SK-N-SH (cell line): Measurements from ENCODE around the gene TJP1. TPM values are rescaled to one million over a fixed set of nuclear protein-coding genes. Genes with fewer than 3 reads are reported as not detected.
A peak's percentile ranks its signal among the peaks of the same experiment; 100 is the strongest.
"Not testable (repeated sequence)": the region's sequence is repeated elsewhere in the genome, so short reads cannot be mapped to it uniquely, and the experiment has no call there.

Experiments
- CTCF ChIA-PET: fragments of 300-600, 350-600 bp; formaldehyde crosslinking; extraction: SDS; loops from one replicate; lab custom pipeline; 2021; lab: Yijun Ruan, JAX
- POLR2A ChIA-PET: fragments of 350-600 bp; sonication (Branson Sonifier 250); formaldehyde crosslinking; extraction: SDS; loops from one replicate; lab custom pipeline; 2020; ENCODE audit warnings: antibody characterized with exemption, inconsistent platforms; lab: Yijun Ruan, JAX
- DNase-seq: peaks from one replicate; pipeline ENCODE4 v3.0.0; 2012
- H2AFZ ChIP-seq: fragments of 200-600 bp; sonication (generic); 2 replicates; pipeline ENCODE4 v1.8.1; 2016; ENCODE audit warnings: antibody characterized with exemption, mild to moderate bottlenecking, low read depth
- H3F3A ChIP-seq: fragments of 200-600 bp; sonication (generic); replicated peaks from 2 replicates; pipeline ENCODE3; 2016; ENCODE audit warnings: antibody characterized with exemption, mild to moderate bottlenecking; ENCODE audit not compliant: insufficient read depth
- H3K27ac ChIP-seq, 2 experiments: fragments of 200-500 bp in 1 of 2; fragments of 200-600 bp in 1 of 2; sonication (Bioruptor generic) in 1 of 2; sonication (generic), shearing (Covaris generic) in 1 of 2; 2 replicates each; pipeline versions ENCODE4 v1.5.1 to v1.6.1; 2014 to 2016; ENCODE audit warnings: low read depth in 2 of 2, inconsistent platforms in 1 of 2, low read length in 1 of 2, mild to moderate bottlenecking in 1 of 2, mixed read lengths in 1 of 2
- H3K27me3 ChIP-seq: fragments of 200-600 bp; sonication (generic), shearing (Covaris generic); 2 replicates; pipeline ENCODE4 v1.6.1; 2016; ENCODE audit warnings: mixed run types; ENCODE audit not compliant: insufficient read depth
- H3K36me3 ChIP-seq, 2 experiments: fragments of 200-500 bp in 1 of 2; fragments of 200-600 bp in 1 of 2; sonication (Bioruptor generic) in 1 of 2; sonication (generic) in 1 of 2; replicated peaks in 1 of 2; 2 replicates each; pipeline versions ENCODE3 to v1.5.1; 2014 to 2016; ENCODE audit warnings: low read length in 1 of 2, mild to moderate bottlenecking in 1 of 2; ENCODE audit not compliant: insufficient read depth in 2 of 2, control insufficient read depth in 1 of 2
- H3K4me1 ChIP-seq, 2 experiments: fragments of 200-500 bp in 1 of 2; fragments of 200-600 bp in 1 of 2; sonication (Bioruptor generic) in 1 of 2; sonication (generic), shearing (Covaris generic) in 1 of 2; 2 replicates each; pipeline versions ENCODE4 v1.5.1 to v1.6.1; 2014 to 2016; ENCODE audit warnings: low read depth in 1 of 2, low read length in 1 of 2, mixed run types in 1 of 2; ENCODE audit not compliant: insufficient read depth in 2 of 2, control insufficient read depth in 1 of 2
- H3K4me2 ChIP-seq: fragments of 200-600 bp; sonication (generic), shearing (Covaris generic); 2 replicates; pipeline ENCODE4 v1.6.1; 2017; ENCODE audit warnings: mixed run types
- H3K4me3 ChIP-seq, 2 experiments: fragments of 200-500 bp in 1 of 2; fragments of 200-600 bp in 1 of 2; sonication (Bioruptor generic) in 1 of 2; sonication (generic), shearing (Covaris generic) in 1 of 2; 2 replicates each; pipeline versions ENCODE4 v1.5.1 to v1.8.1; 2014 to 2016; ENCODE audit warnings: low read depth in 2 of 2, inconsistent platforms in 1 of 2, low read length in 1 of 2, mild to moderate bottlenecking in 1 of 2, mixed read lengths in 1 of 2, moderate library complexity in 1 of 2
- H3K79me2 ChIP-seq: fragments of 200-600 bp; sonication (generic); 2 replicates; pipeline ENCODE4 v1.8.1; 2017; ENCODE audit warnings: mild to moderate bottlenecking; ENCODE audit not compliant: insufficient read depth
- H3K9ac ChIP-seq: fragments of 200-600 bp; sonication (generic); 2 replicates; pipeline ENCODE4 v1.6.1; 2017; ENCODE audit warnings: mixed run types
- H3K9me2 ChIP-seq: fragments of 200-600 bp; sonication (generic); 2 replicates; pipeline ENCODE4 v1.6.1; 2017; ENCODE audit warnings: mixed run types
- H3K9me3 ChIP-seq: fragments of 200-600 bp; sonication (generic); 2 replicates; pipeline ENCODE4 v1.6.1; 2017; ENCODE audit warnings: mixed run types, mild to moderate bottlenecking, moderate library complexity
- H4K20me1 ChIP-seq: fragments of 200-600 bp; sonication (generic); 2 replicates; pipeline ENCODE4 v1.6.1; 2017; ENCODE audit warnings: mild to moderate bottlenecking, mixed run types; ENCODE audit not compliant: insufficient read depth
- CHD2 ChIP-seq: fragments of 150-350 bp; IDR thresholded peaks from 2 replicates; pipeline ENCODE4 v1.6.1; 2018; ENCODE audit warnings: low read length; ENCODE audit not compliant: partially characterized antibody
- EZH2phosphoT487 ChIP-seq: fragments of 200-600 bp; sonication (generic); IDR thresholded peaks from 2 replicates; pipeline ENCODE4 v1.6.1; 2017; ENCODE audit warnings: low read depth, mixed run types, mild to moderate bottlenecking, antibody characterized with exemption, moderate library complexity, borderline replicate concordance
- FOSL2 ChIP-seq: IDR thresholded peaks from 2 replicates; pipeline ENCODE4 v1.4.0; 2012; ENCODE audit warnings: low read depth, mild to moderate bottlenecking, moderate library complexity, borderline replicate concordance
- FOXM1 ChIP-seq: IDR thresholded peaks from 2 replicates; pipeline ENCODE4 v1.4.0; 2012; ENCODE audit warnings: low read depth, mild to moderate bottlenecking
- MXI1 ChIP-seq: IDR thresholded peaks from 2 replicates; pipeline ENCODE4 v1.6.1; 2012; ENCODE audit warnings: mild to moderate bottlenecking, low read depth, low read length, improper control_type of control experiment
- NRF1 ChIP-seq: IDR thresholded peaks from 2 replicates; pipeline ENCODE4 v1.6.1; 2012; ENCODE audit warnings: low read depth, mild to moderate bottlenecking, low read length
- POLR2AphosphoS5 ChIP-seq: IDR thresholded peaks from 2 replicates; pipeline ENCODE4 v1.6.1; 2012; ENCODE audit warnings: low read depth, low read length
- RAD21 ChIP-seq: IDR thresholded peaks from 2 replicates; pipeline ENCODE4 v1.6.1; 2012; ENCODE audit warnings: mild to moderate bottlenecking, low read length
- SIN3A ChIP-seq: IDR thresholded peaks from 2 replicates; pipeline ENCODE4 v1.6.1; 2012; ENCODE audit warnings: low read depth, mild to moderate bottlenecking, low read length, moderate library complexity, borderline replicate concordance
- TAF1 ChIP-seq: IDR thresholded peaks from 2 replicates; pipeline ENCODE4 v1.6.1; 2012; ENCODE audit warnings: low read depth, mild to moderate bottlenecking, low read length, moderate library complexity, borderline replicate concordance
- TEAD4 ChIP-seq: IDR thresholded peaks from 2 replicates; pipeline ENCODE4 v1.4.0; 2012; ENCODE audit warnings: mild to moderate bottlenecking, borderline replicate concordance; ENCODE audit not compliant: insufficient read depth
- ZBTB33 ChIP-seq: IDR thresholded peaks from 2 replicates; pipeline ENCODE4 v1.4.0; 2012; ENCODE audit warnings: low read depth, borderline replicate concordance
- WGBS: methylation state at CpG from one replicate; pipeline ENCODE4 v1.1.6; 2017; ENCODE audit warnings: low lambda C conversion rate; 5-methylcytosine and 5-hydroxymethylcytosine counted together
- polyA plus RNA-seq, 3 experiments: library from polyadenylated mRNA; depleted of rRNA; stranded (reverse); fragments of >200 nt; gene quantifications; 2 replicates each; pipeline ENCODE4 v1.2.3, GENCODE V29; 2012
- TF ChIP-seq, protein P1 (sequence below): IDR thresholded peaks from 2 replicates; pipeline ENCODE4 v1.6.1; 2012; ENCODE audit warnings: mild to moderate bottlenecking, low read depth, low read length, moderate library complexity

TJP1 gene
- polyA plus RNA-seq, 1 of the 3 experiments (the other 2 are of a cell fraction): 17.5 TPM

- TF ChIP-seq ZBTB33 (no peak), FOXM1 (no peak), POLR2AphosphoS5 (no peak)
- TF ChIP-seq, protein P1, sequence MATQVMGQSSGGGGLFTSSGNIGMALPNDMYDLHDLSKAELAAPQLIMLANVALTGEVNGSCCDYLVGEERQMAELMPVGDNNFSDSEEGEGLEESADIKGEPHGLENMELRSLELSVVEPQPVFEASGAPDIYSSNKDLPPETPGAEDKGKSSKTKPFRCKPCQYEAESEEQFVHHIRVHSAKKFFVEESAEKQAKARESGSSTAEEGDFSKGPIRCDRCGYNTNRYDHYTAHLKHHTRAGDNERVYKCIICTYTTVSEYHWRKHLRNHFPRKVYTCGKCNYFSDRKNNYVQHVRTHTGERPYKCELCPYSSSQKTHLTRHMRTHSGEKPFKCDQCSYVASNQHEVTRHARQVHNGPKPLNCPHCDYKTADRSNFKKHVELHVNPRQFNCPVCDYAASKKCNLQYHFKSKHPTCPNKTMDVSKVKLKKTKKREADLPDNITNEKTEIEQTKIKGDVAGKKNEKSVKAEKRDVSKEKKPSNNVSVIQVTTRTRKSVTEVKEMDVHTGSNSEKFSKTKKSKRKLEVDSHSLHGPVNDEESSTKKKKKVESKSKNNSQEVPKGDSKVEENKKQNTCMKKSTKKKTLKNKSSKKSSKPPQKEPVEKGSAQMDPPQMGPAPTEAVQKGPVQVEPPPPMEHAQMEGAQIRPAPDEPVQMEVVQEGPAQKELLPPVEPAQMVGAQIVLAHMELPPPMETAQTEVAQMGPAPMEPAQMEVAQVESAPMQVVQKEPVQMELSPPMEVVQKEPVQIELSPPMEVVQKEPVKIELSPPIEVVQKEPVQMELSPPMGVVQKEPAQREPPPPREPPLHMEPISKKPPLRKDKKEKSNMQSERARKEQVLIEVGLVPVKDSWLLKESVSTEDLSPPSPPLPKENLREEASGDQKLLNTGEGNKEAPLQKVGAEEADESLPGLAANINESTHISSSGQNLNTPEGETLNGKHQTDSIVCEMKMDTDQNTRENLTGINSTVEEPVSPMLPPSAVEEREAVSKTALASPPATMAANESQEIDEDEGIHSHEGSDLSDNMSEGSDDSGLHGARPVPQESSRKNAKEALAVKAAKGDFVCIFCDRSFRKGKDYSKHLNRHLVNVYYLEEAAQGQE: no peak
These were observed 145.3 kb downstream of the TJP1 start (continued) for GRCh38 chr15:29676961-29677402.

- H3K9me2 ChIP-seq, H4K20me1 ChIP-seq, H3K36me3 ChIP-seq, H3K79me2 ChIP-seq, H3K9me3 ChIP-seq, DNase-seq, H3K27me3 ChIP-seq, POLR2A ChIA-PET: not testable (repeated sequence)
- Histone ChIP-seq H3F3A (peaks cover 23% of the 10 kb centered on the region), H3K4me1 (peaks cover 7 to 20% of the 10 kb centered on the region in 2 experiments; a peak in 3 of 4 replicates), H2AFZ (peak overlapping the region; percentile 51; the same call in 1 of the 2 replicates), H3K9ac (peak overlapping the region; percentile 11; the same call in 1 of the 2 replicates), H3K27ac (peak overlapping the region in 1 of 2 experiments; percentile 65; a peak in 2 of 4 replicates), H3K4me3 (peak overlapping the region in 1 of 2 experiments; percentile 3; a peak in 1 of 4 replicates), H3K4me2 (peak overlapping the region; percentile 61)
- peak; percentile 49; the same call in 1 of the 2 replicates for TF ChIP-seq FOSL2
- CTCF ChIA-PET: interaction anchor here (1.9 to 2.7 kb wide), 2 partner anchors 8 to 249 kb away, joined by 7 to 9 read pairs; no protein-coding TSS in a partner anchor
- WGBS: 72% methylated on average over 13 of the region's 13 CpGs
These were observed 145.8 kb downstream of the TJP1 start for GRCh38 chr15:29676374-29676960.

- peaks cover 29% of the 10 kb centered on the region for H3F3A ChIP-seq
- no peak overlapping the region for H3K9ac ChIP-seq
- H3K36me3 ChIP-seq: no peaks in the 10 kb centered on the region
- H3K27me3 ChIP-seq: no peaks in the 10 kb centered on the region
- no peaks in the 10 kb centered on the region for H3K9me3 ChIP-seq
- H3K79me2 ChIP-seq: no peaks in the 10 kb centered on the region
- POLR2A ChIA-PET: no interaction called here
- peaks cover 6 to 24% of the 10 kb centered on the region in 2 experiments; a peak in 3 of 4 replicates for H3K4me1 ChIP-seq
- TF ChIP-seq CHD2 (no peak), RAD21 (no peak), NRF1 (no peak), TAF1 (no peak), FOSL2 (no peak), FOXM1 (no peak), MXI1 (no peak), EZH2phosphoT487 (no peak), SIN3A (no peak), TEAD4 (no peak)
- H3K9me2 ChIP-seq: no peaks in the 10 kb centered on the region
- H4K20me1 ChIP-seq: no peaks in the 10 kb centered on the region
- DNase-seq: no peak
- WGBS: 93% methylated on average over 29 of the region's 29 CpGs
- no peak overlapping the region for H2AFZ ChIP-seq
- no peak overlapping the region for H3K4me2 ChIP-seq
- peak overlapping the region in 1 of 2 experiments; percentile 65; a peak in 1 of 4 replicates for H3K27ac ChIP-seq
- no peak overlapping the region for H3K4me3 ChIP-seq
- CTCF ChIA-PET: no interaction called here
These were observed 146.4 kb downstream of the TJP1 start for GRCh38 chr15:29675791-29676301.
